Kidney tubule cell (primary cell): ENCODE results near the gene ACADS.
A peak's percentile ranks its signal among the peaks of the same experiment; 100 is the strongest.

Source experiments
- DNase-seq: peaks from one replicate; pipeline ENCODE4 v3.0.0-alpha.2; 2018; ENCODE audit warnings: low spot score

ACADS gene

GRCh38 chr12:120757226-120757742, 31.7 kb downstream of the ACADS start:
- no peak for DNase-seq

GRCh38 chr12:120757949-120758348, 32.3 kb downstream of the ACADS start:
- DNase-seq, result no peak

- DNase-seq, result no peak
Measured at GRCh38 chr12:120758798-120759590, 33.4 kb downstream of the ACADS start.

- no peak for DNase-seq
Measured at GRCh38 chr12:120759591-120760348, 34.1 kb downstream of the ACADS start.

- DNase-seq, result no peak
Measured at GRCh38 chr12:120760349-120761254, 35.0 kb downstream of the ACADS start.

- peak; percentile 55 for DNase-seq
Measured at GRCh38 chr12:120761519-120761934, 35.9 kb downstream of the ACADS start.

GRCh38 chr12:120762086-120762485, 36.5 kb downstream of the ACADS start:
- DNase-seq, result no peak

- no peak for DNase-seq
Measured at GRCh38 chr12:120763250-120763649, 37.6 kb downstream of the ACADS start.

GRCh38 chr12:120764816-120765215, 39.2 kb downstream of the ACADS start:
- DNase-seq, result no peak

GRCh38 chr12:120766566-120766965, 40.9 kb downstream of the ACADS start:
- DNase-seq, result no peak

GRCh38 chr12:120767071-120768024, 41.7 kb downstream of the ACADS start:
- DNase-seq, result no peak

- DNase-seq, result no peak
Measured at GRCh38 chr12:120771097-120771496, 45.5 kb downstream of the ACADS start.

- DNase-seq, result no peak
Measured at GRCh38 chr12:120774169-120774916, 48.7 kb downstream of the ACADS start.

GRCh38 chr12:120775862-120776552, 50.4 kb downstream of the ACADS start:
- DNase-seq, result no peak

GRCh38 chr12:120783197-120783596, 57.6 kb downstream of the ACADS start:
- DNase-seq, result peak; percentile 70

- DNase-seq, result no peak
Measured at GRCh38 chr12:120784804-120785203, 59.2 kb downstream of the ACADS start.

- no peak for DNase-seq
Measured at GRCh38 chr12:120787889-120788288, 62.3 kb downstream of the ACADS start.
